Endothelial cell of umbilical vein (primary cell): ENCODE data around the gene DPP9. TPM values are rescaled to one million over a fixed set of nuclear protein-coding genes. Genes with fewer than 3 reads are reported as not detected.

Source experiments
- BruUV-seq: library from RNA; stranded (reverse); fragments of 400-500 nt; replicated peaks from 2 replicates; lab custom pipeline; 2021; lab: Mats Ljungman, UMichigan
- CTCF ChIA-PET: fragments of 300-600, 350-600 bp; sonication (Branson Sonifier 250); formaldehyde crosslinking; loops from one replicate; lab custom pipeline; 2021; ENCODE audit warnings: antibody characterized with exemption, inconsistent platforms; lab: Charles Lee
- POLR2A ChIA-PET: fragments of 300-600, 350-600 bp; sonication (Branson Sonifier 250); formaldehyde crosslinking; loops from one replicate; lab custom pipeline; 2021; ENCODE audit warnings: antibody characterized with exemption, inconsistent platforms; lab: Charles Lee
- DNase-seq: peaks from one replicate; pipeline ENCODE4 v3.0.0-alpha.2; 2011; ENCODE audit warnings: low read depth, low spot score
- FAIRE-seq: peaks from 2 replicates; lab custom pipeline; 2011; peaks lifted over from hg19 to GRCh38; lab: Jason Lieb, UNC
- H2AFZ ChIP-seq: 2 replicates; pipeline ENCODE4 v1.6.0; 2012; ENCODE audit warnings: low read depth, low read length, control low read depth, inconsistent platforms
- H3K27ac ChIP-seq: 2 replicates; pipeline ENCODE4 v1.5.1; 2011; ENCODE audit warnings: low read depth, mild to moderate bottlenecking, control low read depth, low read length, moderate library complexity; ENCODE audit not compliant: insufficient read depth
- H3K27me3 ChIP-seq, 2 experiments: 2 replicates each; pipeline versions ENCODE4 v1.6.0 to v1.6.1; 2011; ENCODE audit warnings: low read length in 2 of 2, mixed read lengths in 1 of 2; ENCODE audit not compliant: control insufficient read depth in 2 of 2, insufficient read depth in 2 of 2
- H3K36me3 ChIP-seq, 2 experiments: 2 replicates in 1 of 2; 3 replicates in 1 of 2; pipeline ENCODE4 v1.5.1; 2011; ENCODE audit warnings: low read length in 2 of 2, mild to moderate bottlenecking in 1 of 2, moderate library complexity in 1 of 2; ENCODE audit not compliant: control insufficient read depth in 2 of 2, insufficient read depth in 2 of 2; ENCODE audit errors: extremely low read depth in 1 of 2
- H3K4me1 ChIP-seq: 3 replicates; pipeline ENCODE4 v1.5.1; 2011; ENCODE audit warnings: mild to moderate bottlenecking, low read length; ENCODE audit not compliant: control insufficient read depth, insufficient read depth; ENCODE audit errors: extremely low read depth
- H3K4me2 ChIP-seq: 2 replicates; pipeline ENCODE4 v1.6.1; 2011; ENCODE audit warnings: low read length, control low read depth, mixed read lengths; ENCODE audit not compliant: insufficient read depth
- H3K4me3 ChIP-seq, 3 experiments: fragments of 200-600 bp in 1 of 3; sonication (generic), shearing (Covaris generic) in 1 of 3; replicated peaks in 1 of 3; 2 replicates each; pipeline ENCODE4 v1.5.1; 2011 to 2016; ENCODE audit warnings: control low read depth in 3 of 3, low read length in 3 of 3, mild to moderate bottlenecking in 2 of 3, inconsistent platforms in 1 of 3, low read depth in 1 of 3, moderate library complexity in 1 of 3; ENCODE audit not compliant: insufficient read depth in 1 of 3
- H3K79me2 ChIP-seq: 2 replicates; pipeline ENCODE4 v1.6.0; 2012; ENCODE audit warnings: low read length, inconsistent platforms; ENCODE audit not compliant: control insufficient read depth, insufficient read depth
- H3K9ac ChIP-seq: replicated peaks from 2 replicates; pipeline ENCODE3; 2011; ENCODE audit warnings: low read length, control low read depth; ENCODE audit not compliant: insufficient read depth; ENCODE audit errors: extremely low read depth
- H3K9me1 ChIP-seq: replicated peaks from 3 replicates; pipeline ENCODE4 v1.6.0; 2011; ENCODE audit warnings: mild to moderate bottlenecking, low read length; ENCODE audit not compliant: control insufficient read depth, insufficient read depth; ENCODE audit errors: extremely low read depth
- H3K9me3 ChIP-seq: replicated peaks from 2 replicates; pipeline ENCODE4 v1.5.1; 2012; ENCODE audit warnings: low read length, inconsistent platforms; ENCODE audit not compliant: control insufficient read depth, insufficient read depth
- H4K20me1 ChIP-seq: replicated peaks from 2 replicates; pipeline ENCODE3; 2011; ENCODE audit warnings: mild to moderate bottlenecking, low read length; ENCODE audit not compliant: control insufficient read depth, insufficient read depth; ENCODE audit errors: extremely low read depth
- CTCF ChIP-seq, 2 donors: IDR thresholded peaks; 1 replicate in 1 of 2; 2 replicates in 1 of 2; pipeline ENCODE4 v1.5.1; 2011; ENCODE audit warnings: low read length in 2 of 2, mild to moderate bottlenecking in 2 of 2, moderate library complexity in 2 of 2, control low read depth in 1 of 2, inconsistent platforms in 1 of 2, low read depth in 1 of 2; ENCODE audit not compliant: insufficient read depth in 1 of 2; ENCODE audit errors: extremely low read depth in 1 of 2
- EZH2 ChIP-seq: IDR thresholded peaks from 2 replicates; pipeline ENCODE4 v1.6.1; 2012; ENCODE audit warnings: borderline replicate concordance, low read depth, mild to moderate bottlenecking, moderate library complexity, low read length, inconsistent platforms; ENCODE audit not compliant: severe bottlenecking
- FOS ChIP-seq: IDR thresholded peaks from 2 replicates; pipeline ENCODE4 v1.6.1; 2011; ENCODE audit warnings: mild to moderate bottlenecking, low read length, moderate library complexity, borderline replicate concordance; ENCODE audit not compliant: insufficient read depth
- GATA2 ChIP-seq: IDR thresholded peaks from 2 replicates; pipeline ENCODE4 v1.7.0; 2011; ENCODE audit warnings: low read depth, mild to moderate bottlenecking, moderate library complexity, mixed read lengths, low read length; ENCODE audit not compliant: insufficient read length, insufficient read depth
- JUN ChIP-seq: IDR thresholded peaks from 2 replicates; pipeline ENCODE4 v1.6.1; 2011; ENCODE audit warnings: borderline replicate concordance, low read depth; ENCODE audit not compliant: insufficient read length, insufficient read depth
- MAX ChIP-seq: IDR thresholded peaks from 2 replicates; pipeline ENCODE4 v1.6.1; 2011; ENCODE audit not compliant: insufficient read depth, insufficient read length
- MYC ChIP-seq: IDR thresholded peaks from one replicate; pipeline ENCODE4 v1.6.1; 2011; ENCODE audit warnings: mild to moderate bottlenecking, low read depth, low read length
- POLR2A ChIP-seq: IDR thresholded peaks from 2 replicates; pipeline ENCODE4 v1.6.1; 2012; ENCODE audit warnings: low read depth, mild to moderate bottlenecking, control low read depth, low read length
- POLR2AphosphoS5 ChIP-seq: IDR thresholded peaks from 2 replicates; pipeline ENCODE4 v1.6.1; 2012; ENCODE audit warnings: low read depth, mild to moderate bottlenecking, control low read depth, low read length, moderate library complexity; ENCODE audit not compliant: insufficient read depth
- dilution Hi-C: fragments of 300-500 bp; cut with MboI; formaldehyde crosslinking; loops from one replicate; pipeline ENCODE4 v1.15.0; 2019; ENCODE audit warnings: low sequenced_read_pairs; ENCODE audit not compliant: extremely low pct_ligation_motif_present
- intact Hi-C: fragments of 100-400 bp; cut with micrococcal nuclease; formaldehyde crosslinking; loops from one replicate; pipeline ENCODE4 v1.10.0; 2022
- polyA plus RNA-seq, 4 experiments: library from polyadenylated mRNA; depleted of rRNA in 3 of 4; stranded (reverse) in 3 of 4; unstranded in 1 of 4; fragments of >200 nt; gene quantifications; 2 replicates each; pipeline versions ENCODE4 v1.2.1 to v1.2.3, GENCODE V29; 2011 to 2012; ENCODE audit warnings: missing spikeins in 1 of 4
- total RNA-seq: library from RNA; stranded (reverse); gene quantifications from 2 replicates; pipeline ENCODE4 v1.2.3, GENCODE V29; 2021

The DPP9 gene
- total and polyA plus RNA-seq, 2 donors (not counting 3 experiments of a cell fraction or from before 2014, with no cell fraction given), result 31.5 to 98.0 TPM

- Histone ChIP-seq H3K9me1 (no peaks in the 10 kb centered on the region), H3K27ac (no peak overlapping the region)
- intact Hi-C loops, result no loop called here
Observed at GRCh38 chr19:4758082-4758481, 34.4 kb upstream of the DPP9 start.

More at GRCh38 chr19:4758082-4758481, 34.4 kb upstream of the DPP9 start:
- no peak overlapping the region for H2AFZ ChIP-seq
- H4K20me1 ChIP-seq, result no peaks in the 10 kb centered on the region
- H3K4me3 ChIP-seq, result no peak overlapping the region
- no peaks in the 10 kb centered on the region for H3K79me2 ChIP-seq
- dilution Hi-C loops, result no loop called here
- POLR2A ChIA-PET, result no interaction called here
- FAIRE-seq (no peak), DNase-seq (no peak)
- no peak overlapping the region for H3K4me2 ChIP-seq
- TF ChIP-seq MAX (no peak), MYC (no peak), CTCF (IDR thresholded peaks at IDR 0.05; ENCODE audit: extremely low read depth in 1 of 2, insufficient read depth in 1 of 2, low read depth in 1 of 2, low read length in 2 of 2) (no peak), POLR2AphosphoS5 (no peak), JUN (no peak), FOS (no peak), POLR2A (no peak), GATA2 (no peak), EZH2 (no peak)
- peaks cover 3% of the 10 kb centered on the region for H3K4me1 ChIP-seq
- no TSS peak for BruUV-seq
- CTCF ChIA-PET, result no interaction called here
- no peaks in the 10 kb centered on the region for H3K9me3 ChIP-seq
- no peak overlapping the region for H3K9ac ChIP-seq
- peaks cover 0 to 2% of the 10 kb centered on the region in 2 experiments for H3K27me3 ChIP-seq
- H3K36me3 ChIP-seq, result no peaks in the 10 kb centered on the region
